NCI-H1694 treated with DMSO at 0.1 percent for 48 hours (cell line): Measurements from ENCODE around the gene PSMC3IP.

ENCODE experiments used
- DNase-seq: peaks from one replicate; lab custom pipeline; 2025; lab: John Stamatoyannopoulos, UW

The PSMC3IP gene

GRCh38 chr17:42538482-42538881 lies 39.0 kb downstream of the PSMC3IP start:
- no peak for DNase-seq

GRCh38 chr17:42537826-42538451 lies 39.6 kb downstream of the PSMC3IP start:
- DNase-seq, result no peak

- DNase-seq, result no peak
These were observed 40.2 kb downstream of the PSMC3IP start for GRCh38 chr17:42537156-42537805.

GRCh38 chr17:42536372-42537155 lies 41.0 kb downstream of the PSMC3IP start:
- DNase-seq, result peak; percentile 67

- peak; percentile 81 for DNase-seq
These were observed 41.5 kb downstream of the PSMC3IP start, which contains the start of gene NAGLU for GRCh38 chr17:42536048-42536371. TSS of gene NAGLU (plus strand) at chr17:42536241. CDS start at chr17:42536273, 32 bp downstream.

- DNase-seq, result no peak
These were observed 42.1 kb downstream of the PSMC3IP start for GRCh38 chr17:42535155-42536047.

- peak; percentile 54 for DNase-seq
These were observed 45.8 kb downstream of the PSMC3IP start for GRCh38 chr17:42531455-42532354.

- no peak for DNase-seq
These were observed 46.5 kb downstream of the PSMC3IP start for GRCh38 chr17:42530952-42531454.

- DNase-seq, result no peak
These were observed 48.5 kb downstream of the PSMC3IP start for GRCh38 chr17:42529061-42529460.

- DNase-seq, result no peak
These were observed 49.6 kb downstream of the PSMC3IP start for GRCh38 chr17:42527932-42528331.

- no peak for DNase-seq
These were observed 51.5 kb downstream of the PSMC3IP start for GRCh38 chr17:42526031-42526444.

- no peak for DNase-seq
These were observed 52.3 kb downstream of the PSMC3IP start for GRCh38 chr17:42525221-42525620.

GRCh38 chr17:42522798-42523278 lies 54.7 kb downstream of the PSMC3IP start:
- DNase-seq, result no peak
